IMR-90 (cell line): ENCODE results near the gene RGMA. TPM values are rescaled to one million over a fixed set of nuclear protein-coding genes. Genes with fewer than 3 reads are reported as not detected.

Source experiments
- ATAC-seq: fragments of 200-7000 bp; cut with Tn5 transposase; 2 replicates; pipeline ENCODE4 v1.9.1; 2020; ENCODE audit warnings: low read depth, mild to moderate bottlenecking, moderate library complexity
- BruUV-seq: library from RNA; stranded (reverse); fragments of 400-500 nt; replicated peaks from 2 replicates; lab custom pipeline; 2021; lab: Mats Ljungman, UMichigan
- CTCF ChIA-PET: fragments of 300-600 bp; formaldehyde crosslinking; extraction: SDS; loops from one replicate; lab custom pipeline; 2021; ENCODE audit warnings: antibody characterized with exemption; lab: Yijun Ruan, JAX
- POLR2A ChIA-PET: fragments of 300-600 bp; sonication (Branson Sonifier 250); formaldehyde crosslinking; loops from one replicate; lab custom pipeline; 2022; ENCODE audit warnings: antibody characterized with exemption; ENCODE audit not compliant: unreplicated experiment; lab: Charles Lee
- DNase-seq: peaks from one replicate; pipeline ENCODE4 v3.0.0; 2013
- H2AFZ ChIP-seq: replicated peaks from 2 replicates; pipeline ENCODE3; 2013; ENCODE audit warnings: low read length, mild to moderate bottlenecking; ENCODE audit not compliant: poor library complexity
- H2AK5ac ChIP-seq: 2 replicates; pipeline ENCODE4 v1.6.1; 2013; ENCODE audit warnings: low read depth, low read length, inconsistent platforms
- H2AK9ac ChIP-seq: replicated peaks from 2 replicates; pipeline ENCODE3; 2013; ENCODE audit warnings: mild to moderate bottlenecking, low read depth, low read length, moderate library complexity; ENCODE audit not compliant: poor library complexity
- H2BK120ac ChIP-seq: 2 replicates; pipeline ENCODE4 v1.6.1; 2013; ENCODE audit warnings: low read depth, low read length, inconsistent platforms
- H2BK15ac ChIP-seq: 3 replicates; pipeline ENCODE4 v1.6.1; 2013; ENCODE audit warnings: low read depth, low read length, inconsistent platforms
- H2BK20ac ChIP-seq: 2 replicates; pipeline ENCODE4 v1.6.1; 2013; ENCODE audit warnings: low read depth, mild to moderate bottlenecking, inconsistent platforms, low read length, moderate library complexity
- H2BK5ac ChIP-seq: 2 replicates; pipeline ENCODE4 v1.6.1; 2013; ENCODE audit warnings: mild to moderate bottlenecking, low read depth, low read length, inconsistent platforms; ENCODE audit not compliant: poor library complexity, severe bottlenecking
- H3K14ac ChIP-seq: replicated peaks from 2 replicates; pipeline ENCODE4 v1.6.1; 2013; ENCODE audit warnings: low read depth, low read length, inconsistent platforms
- H3K18ac ChIP-seq: 2 replicates; pipeline ENCODE4 v1.6.1; 2013; ENCODE audit warnings: low read depth, low read length, control low read depth
- H3K23ac ChIP-seq: 2 replicates; pipeline ENCODE4 v1.6.1; 2013; ENCODE audit warnings: low read depth, low read length, inconsistent platforms
- H3K27ac ChIP-seq: 2 replicates; pipeline ENCODE4 v1.5.1; 2013; ENCODE audit warnings: mild to moderate bottlenecking, control low read depth, low read length; ENCODE audit not compliant: insufficient read depth
- H3K27me3 ChIP-seq: 2 replicates; pipeline ENCODE4 v1.6.1; 2013; ENCODE audit warnings: low read length; ENCODE audit not compliant: control insufficient read depth, insufficient read depth
- H3K36me3 ChIP-seq: 2 replicates; pipeline ENCODE4 v1.6.1; 2013; ENCODE audit warnings: low read length, mixed read lengths; ENCODE audit not compliant: control insufficient read depth, insufficient read depth
- H3K4ac ChIP-seq: 2 replicates; pipeline ENCODE4 v1.6.1; 2013; ENCODE audit warnings: low read depth, low read length, inconsistent platforms
- H3K4me1 ChIP-seq: 2 replicates; pipeline ENCODE4 v1.6.1; 2013; ENCODE audit warnings: low read length, mixed read lengths; ENCODE audit not compliant: control insufficient read depth, insufficient read depth
- H3K4me2 ChIP-seq: 2 replicates; pipeline ENCODE4 v1.6.1; 2013; ENCODE audit warnings: low read depth, mild to moderate bottlenecking, control low read depth, low read length, moderate library complexity
- H3K4me3 ChIP-seq: 2 replicates; pipeline ENCODE4 v1.5.1; 2013; ENCODE audit warnings: low read depth, mild to moderate bottlenecking, control low read depth, low read length, moderate library complexity; ENCODE audit not compliant: insufficient read depth
- H3K56ac ChIP-seq: 2 replicates; pipeline ENCODE4 v1.6.1; 2013; ENCODE audit warnings: low read length, inconsistent platforms; ENCODE audit not compliant: insufficient read depth; ENCODE audit errors: extremely low read depth
- H3K79me1 ChIP-seq, 2 experiments: 2 replicates each; pipeline ENCODE4 v1.6.1; 2013; ENCODE audit warnings: low read length in 2 of 2, inconsistent platforms in 1 of 2, low read depth in 1 of 2
- H3K9ac ChIP-seq: 2 replicates; pipeline ENCODE4 v1.6.1; 2013; ENCODE audit warnings: low read depth, low read length, control low read depth
- H3K9me1 ChIP-seq: 2 replicates; pipeline ENCODE4 v1.6.1; 2013; ENCODE audit warnings: low read length, inconsistent platforms; ENCODE audit not compliant: insufficient read depth
- H3K9me3 ChIP-seq: 2 replicates; pipeline ENCODE4 v1.6.1; 2013; ENCODE audit warnings: low read length; ENCODE audit not compliant: control insufficient read depth, insufficient read depth
- H4K20me1 ChIP-seq: 2 replicates; pipeline ENCODE4 v1.6.1; 2013; ENCODE audit warnings: low read length, inconsistent platforms; ENCODE audit not compliant: insufficient read depth
- H4K5ac ChIP-seq: 2 replicates; pipeline ENCODE4 v1.6.1; 2013; ENCODE audit warnings: mild to moderate bottlenecking, low read depth, low read length, control low read depth
- H4K8ac ChIP-seq, 2 experiments: 2 replicates each; pipeline ENCODE4 v1.6.1; 2013; ENCODE audit warnings: low read depth in 2 of 2, low read length in 2 of 2, control low read depth in 1 of 2, inconsistent platforms in 1 of 2
- H4K91ac ChIP-seq: 2 replicates; pipeline ENCODE4 v1.6.1; 2013; ENCODE audit warnings: low read depth, low read length, inconsistent platforms; ENCODE audit not compliant: insufficient read depth
- BHLHE40 ChIP-seq: fragments of 150-350 bp; IDR thresholded peaks from 2 replicates; pipeline ENCODE4 v1.6.1; 2016; ENCODE audit warnings: mild to moderate bottlenecking, low read depth, low read length
- CEBPB ChIP-seq: IDR thresholded peaks from 2 replicates; pipeline ENCODE4 v1.6.1; 2012; ENCODE audit warnings: low read depth, low read length, improper control_type of control experiment
- CHD1 ChIP-seq: IDR thresholded peaks from 2 replicates; pipeline ENCODE4 v1.6.1; 2012; ENCODE audit warnings: low read depth, low read length, improper control_type of control experiment
- CTCF ChIP-seq: conservative IDR thresholded peaks from 2 replicates; pipeline ENCODE4 v1.5.1; 2012; ENCODE audit warnings: mild to moderate bottlenecking, low read depth, low read length, improper control_type of control experiment
- ELK1 ChIP-seq: fragments of 150-350 bp; IDR thresholded peaks from 2 replicates; pipeline ENCODE4 v1.6.1; 2016; ENCODE audit warnings: low read depth, mild to moderate bottlenecking, low read length, moderate library complexity, borderline replicate concordance
- FOS ChIP-seq: fragments of 150-350 bp; IDR thresholded peaks from 2 replicates; pipeline ENCODE4 v1.6.1; 2016; ENCODE audit warnings: low read depth, low read length
- MAZ ChIP-seq: IDR thresholded peaks from 2 replicates; pipeline ENCODE4 v1.6.1; 2012; ENCODE audit warnings: low read depth, mild to moderate bottlenecking, low read length, improper control_type of control experiment, moderate library complexity, borderline replicate concordance
- MXI1 ChIP-seq: IDR thresholded peaks from 2 replicates; pipeline ENCODE4 v1.6.1; 2012; ENCODE audit warnings: low read depth, mild to moderate bottlenecking, low read length, moderate library complexity, borderline replicate concordance
- NFE2L2 ChIP-seq: fragments of 150-350 bp; IDR thresholded peaks from 2 replicates; pipeline ENCODE4 v1.6.1; 2016; ENCODE audit warnings: low read depth, mild to moderate bottlenecking, low read length
- RAD21 ChIP-seq: IDR thresholded peaks from 2 replicates; pipeline ENCODE4 v1.6.1; 2012; ENCODE audit warnings: low read length, improper control_type of control experiment
- RCOR1 ChIP-seq: IDR thresholded peaks from 2 replicates; pipeline ENCODE4 v1.6.1; 2012; ENCODE audit warnings: mild to moderate bottlenecking, low read length, improper control_type of control experiment; ENCODE audit not compliant: insufficient replicate concordance
- RFX5 ChIP-seq: IDR thresholded peaks from 2 replicates; pipeline ENCODE4 v1.8.0; 2012; ENCODE audit warnings: low read depth, mild to moderate bottlenecking, low read length, moderate library complexity
- SMC3 ChIP-seq: fragments of 150-350 bp; IDR thresholded peaks from 2 replicates; pipeline ENCODE4 v1.6.1; 2016; ENCODE audit warnings: low read depth, mild to moderate bottlenecking, antibody characterized with exemption, low read length, moderate library complexity
- USF2 ChIP-seq: fragments of 150-350 bp; IDR thresholded peaks from 2 replicates; pipeline ENCODE4 v1.6.1; 2017; ENCODE audit warnings: mild to moderate bottlenecking, antibody characterized with exemption, low read length, low read depth
- WGBS, 2 experiments: methylation state at CpG; one replicate each; pipeline versions ENCODE4 v1.1.5 to v1.1.7; 2013; ENCODE audit warnings: missing lambda C conversion rate in 2 of 2; ENCODE audit not compliant: insufficient read length in 1 of 2; ENCODE audit errors: extremely low coverage in 2 of 2; 5-methylcytosine and 5-hydroxymethylcytosine counted together
- dilution Hi-C: fragments of 300-500 bp; cut with HindIII; formaldehyde crosslinking; loops from one replicate; pipeline ENCODE4 v1.14.3; 2018; ENCODE audit warnings: low sequenced_read_pairs; ENCODE audit not compliant: unreplicated experiment
- in situ Hi-C: fragments of 300-500 bp; cut with MboI; formaldehyde crosslinking; loops from 3 replicates; pipeline ENCODE4 v1.14.3; 2019; ENCODE audit warnings: low sequenced_read_pairs, inconsistent platforms, mixed read lengths
- intact Hi-C: fragments of 100-400 bp; cut with micrococcal nuclease; formaldehyde crosslinking; loops from 2 replicates; pipeline ENCODE4 v1.10.0; 2022
- polyA plus RNA-seq, 3 experiments: library from polyadenylated mRNA; depleted of rRNA; stranded (reverse); fragments of >200 nt; gene quantifications; 2 replicates each; pipeline ENCODE4 v1.2.3, GENCODE V29; 2012; ENCODE audit warnings: low replicate concordance in 1 of 3
- total RNA-seq: library from RNA; depleted of rRNA; stranded (reverse); fragments of >200 nt; gene quantifications from 2 replicates; pipeline ENCODE4 v1.2.3, GENCODE V29; 2012

RGMA gene
- total and polyA plus RNA-seq, 2 of the 4 experiments (the other 2 are of a cell fraction): 0.18 to 0.26 TPM

DNA sequence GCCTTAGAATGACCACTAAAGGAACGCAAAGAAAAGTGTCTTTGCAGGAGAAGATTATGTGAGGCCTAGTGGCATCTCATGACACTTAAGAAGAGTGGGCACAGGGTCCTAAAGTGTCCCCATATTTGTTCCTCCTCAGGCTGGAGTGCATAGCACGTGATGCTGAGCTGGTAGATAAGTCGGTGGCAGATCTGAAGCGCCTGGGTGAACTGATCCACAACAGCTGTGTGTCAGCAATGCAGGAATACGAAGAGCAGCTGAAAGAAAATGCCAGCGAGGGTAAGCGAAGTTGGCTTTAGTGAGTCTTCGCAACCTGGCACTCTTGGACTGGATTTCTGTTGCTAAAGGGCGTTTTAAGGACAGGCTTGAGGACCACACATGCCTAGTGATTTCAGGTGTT, 96.3 kb downstream of the RGMA start:
- H3K14ac ChIP-seq: no peak overlapping the region
- H3K27me3 ChIP-seq: no peaks in the 10 kb centered on the region
- H4K5ac ChIP-seq: no peak overlapping the region
- CTCF ChIA-PET: interaction anchor here (1.1 kb wide), 1 partner anchor 8 kb away, joined by 3 read pairs; no protein-coding TSS in a partner anchor
- H3K79me1 ChIP-seq: peaks cover 27 to 36% of the 10 kb centered on the region in 2 experiments; a peak in 3 of 4 replicates
- no peak overlapping the region for H3K23ac ChIP-seq
- no peak for ATAC-seq
- no peak overlapping the region for H2BK120ac ChIP-seq
- dilution Hi-C loops (no loop called here), intact Hi-C loops (loop anchor here (10.0 kb wide), 1 partner anchor 188 kb away; no protein-coding TSS in a partner anchor), in situ Hi-C loops (loop anchor here (25.0 kb wide), 1 partner anchor 2005 kb away; the partner anchor contains the start of gene PRC1)
- no peak overlapping the region for H4K8ac ChIP-seq
- no peak overlapping the region for H2BK15ac ChIP-seq
- H4K91ac ChIP-seq: no peak overlapping the region
- no peaks in the 10 kb centered on the region for H3K9me3 ChIP-seq
- H4K20me1 ChIP-seq: peaks cover 12% of the 10 kb centered on the region
- H2BK5ac ChIP-seq: no peak overlapping the region
- H2AFZ ChIP-seq: no peak overlapping the region
- H3K56ac ChIP-seq: no peak overlapping the region
- no peak overlapping the region for H2AK5ac ChIP-seq
- no peak overlapping the region for H3K27ac ChIP-seq
- peaks cover 64% of the 10 kb centered on the region for H3K36me3 ChIP-seq
- no peak overlapping the region for H3K4me3 ChIP-seq
- 89% methylated on average over 7 of the region's 9 CpGs; no CpG with 5 or more reads in 1 of the 2 experiments for WGBS, 2 experiments
- H3K9me1 ChIP-seq: no peaks in the 10 kb centered on the region
- no peak overlapping the region for H3K9ac ChIP-seq
- BruUV-seq: no TSS peak
- POLR2A ChIA-PET: no interaction called here
- DNase-seq: no peak
- no peak overlapping the region for H3K4me2 ChIP-seq
- no peak overlapping the region for H2AK9ac ChIP-seq
- no peaks in the 10 kb centered on the region for H3K4me1 ChIP-seq
- H3K4ac ChIP-seq: no peak overlapping the region
- H3K18ac ChIP-seq: no peak overlapping the region
- H2BK20ac ChIP-seq: no peak overlapping the region
- no peak for TF ChIP-seq BHLHE40
- no peak for TF ChIP-seq RAD21
- no peak for TF ChIP-seq ELK1
- TF ChIP-seq NFE2L2: no peak
- TF ChIP-seq MXI1: no peak
- TF ChIP-seq CTCF: no peak
- TF ChIP-seq MAZ: no peak
- no peak for TF ChIP-seq CEBPB
- TF ChIP-seq FOS: no peak
- TF ChIP-seq SMC3: no peak
- no peak for TF ChIP-seq USF2
- TF ChIP-seq RCOR1: no peak
- TF ChIP-seq CHD1: no peak
- no peak for TF ChIP-seq RFX5
